GM23338 (cell line): ENCODE measurements around the gene DIP2B.

Experiments
- CREB1 ChIP-seq: fragments of 250-450 bp; sonication (Bioruptor Pico); IDR thresholded peaks from 2 replicates; pipeline ENCODE4 v1.5.0; 2020; ENCODE audit warnings: low read depth, mild to moderate bottlenecking, moderate library complexity
- CTCF ChIP-seq, 2 experiments: fragments of 200-600 bp in 1 of 2; sonication (generic) in 1 of 2; conservative IDR thresholded peaks; 2 replicates each; pipeline versions ENCODE4 v1.5.1 to v1.6.1; 2016 to 2017; ENCODE audit warnings: antibody characterized with exemption in 2 of 2, low read depth in 2 of 2, mild to moderate bottlenecking in 2 of 2, moderate library complexity in 1 of 2
- EZH2phosphoT487 ChIP-seq: fragments of 200-600 bp; sonication (generic); IDR thresholded peaks from one replicate; pipeline ENCODE4 v1.8.1; 2018; ENCODE audit warnings: antibody characterized with exemption; ENCODE audit not compliant: unreplicated experiment
- POLR2AphosphoS5 ChIP-seq: IDR thresholded peaks from 2 replicates; pipeline ENCODE4 v1.6.1; 2016; ENCODE audit warnings: antibody characterized with exemption, low read depth
- ZNF462 ChIP-seq: fragments of 250-450 bp; sonication (Bioruptor Pico); IDR thresholded peaks from 2 replicates; pipeline ENCODE4 v1.5.0; 2020; ENCODE audit warnings: mild to moderate bottlenecking, moderate library complexity

GRCh38 chr12:50695961-50696360 is 191.2 kb downstream of the DIP2B start:
- no peak for TF ChIP-seq ZNF462 (CRISPR knock-in tag)
- no peak for TF ChIP-seq CTCF (conservative IDR thresholded peaks at IDR 0.05; ENCODE audit: low read depth in 2 of 2)
- TF ChIP-seq POLR2AphosphoS5, result no peak
- no peak for TF ChIP-seq CREB1 (CRISPR knock-in tag)
- no peak for TF ChIP-seq EZH2phosphoT487
